Neural cell (in vitro differentiated cells): ENCODE data around the gene TLE3. TPM values are rescaled to one million over a fixed set of nuclear protein-coding genes. Genes with fewer than 3 reads are reported as not detected.
"Not testable (repeated sequence)": the region's sequence is repeated elsewhere in the genome, so short reads cannot be mapped to it uniquely, and the experiment has no call there.

Experiments
- H2AFZ ChIP-seq: fragments of 200-600, 300-800 bp; sonication (generic), shearing (Covaris generic); 2 replicates; pipeline ENCODE4 v1.6.0; 2014; ENCODE audit warnings: low read depth, mild to moderate bottlenecking, antibody characterized with exemption, low read length, moderate library complexity
- H3F3A ChIP-seq: fragments of 200-600 bp; shearing (Covaris generic); 2 replicates; pipeline ENCODE4 v1.6.1; 2016; ENCODE audit warnings: mild to moderate bottlenecking, moderate library complexity, mixed read lengths, antibody characterized with exemption, low read length; ENCODE audit not compliant: insufficient read depth, poor library complexity, severe bottlenecking
- H3K27ac ChIP-seq: fragments of 200-600, 300-800 bp; sonication (generic), shearing (Covaris generic); 2 replicates; pipeline ENCODE4 v1.5.1; 2014; ENCODE audit warnings: mild to moderate bottlenecking, low read length, moderate library complexity
- H3K27me3 ChIP-seq: fragments of 300-800, 200-600 bp; sonication (generic), shearing (Covaris generic); 2 replicates; pipeline ENCODE4 v1.6.0; 2014; ENCODE audit warnings: mild to moderate bottlenecking, low read depth, low read length, moderate library complexity; ENCODE audit not compliant: insufficient read depth
- H3K36me3 ChIP-seq: fragments of 300-800, 200-600 bp; sonication (generic), shearing (Covaris generic); 2 replicates; pipeline ENCODE4 v1.5.1; 2014; ENCODE audit warnings: mild to moderate bottlenecking, antibody characterized with exemption, low read length, moderate library complexity; ENCODE audit not compliant: insufficient read depth
- H3K4me2 ChIP-seq: fragments of 300-800, 200-600 bp; sonication (generic), shearing (Covaris generic); 2 replicates; pipeline ENCODE4 v1.6.0; 2014; ENCODE audit warnings: mild to moderate bottlenecking, low read length
- H3K4me3 ChIP-seq: fragments of 300-800, 200-600 bp; sonication (generic), shearing (Covaris generic); 2 replicates; pipeline ENCODE4 v1.5.1; 2014; ENCODE audit warnings: mild to moderate bottlenecking, low read length, moderate library complexity
- H3K79me2 ChIP-seq: fragments of 200-600 bp; shearing (Covaris generic); replicated peaks from 2 replicates; pipeline ENCODE4 v1.6.0; 2014; ENCODE audit warnings: mild to moderate bottlenecking, low read length, moderate library complexity; ENCODE audit not compliant: insufficient read depth
- H3K9ac ChIP-seq: fragments of 300-800, 200-600 bp; sonication (generic), shearing (Covaris generic); 2 replicates; pipeline ENCODE4 v1.6.1; 2016; ENCODE audit warnings: mild to moderate bottlenecking, low read length, mixed read lengths
- H3K9me2 ChIP-seq: fragments of 200-600 bp; shearing (Covaris generic); 2 replicates; pipeline ENCODE4 v1.6.1; 2016; ENCODE audit warnings: mild to moderate bottlenecking, low read length, mixed read lengths; ENCODE audit not compliant: insufficient read depth
- H3K9me3 ChIP-seq: fragments of 200-600, 300-800 bp; sonication (generic), shearing (Covaris generic); 2 replicates; pipeline ENCODE4 v1.6.1; 2016; ENCODE audit warnings: mild to moderate bottlenecking, mixed run types, low read length, moderate library complexity, mixed read lengths
- H4K20me1 ChIP-seq: fragments of 200-600 bp; shearing (Covaris generic); 2 replicates; pipeline ENCODE4 v1.6.1; 2016; ENCODE audit warnings: mild to moderate bottlenecking, mixed run types; ENCODE audit not compliant: insufficient read depth
- CTCF ChIP-seq: fragments of 450-650 bp; IDR thresholded peaks from 2 replicates; pipeline ENCODE4 v1.5.1; 2014; ENCODE audit warnings: antibody characterized with exemption, mild to moderate bottlenecking, moderate library complexity; ENCODE audit not compliant: poor library complexity, severe bottlenecking
- EP300 ChIP-seq: fragments of 450-650 bp; conservative IDR thresholded peaks from 2 replicates; pipeline ENCODE4 v1.6.1; 2014; ENCODE audit warnings: antibody characterized with exemption, mild to moderate bottlenecking, moderate library complexity; ENCODE audit not compliant: poor library complexity, severe bottlenecking
- EZH2 ChIP-seq: fragments of 200-600, 300-800 bp; shearing (Covaris generic), sonication (generic); IDR thresholded peaks from 2 replicates; pipeline ENCODE4 v1.6.1; 2014; ENCODE audit warnings: antibody characterized with exemption, low read length, borderline replicate concordance, mild to moderate bottlenecking; ENCODE audit not compliant: insufficient read depth, poor library complexity, severe bottlenecking
- MXI1 ChIP-seq: fragments of 450-650 bp; conservative IDR thresholded peaks from 2 replicates; pipeline ENCODE4 v1.6.1; 2014; ENCODE audit warnings: antibody characterized with exemption, mild to moderate bottlenecking; ENCODE audit not compliant: poor library complexity, severe bottlenecking
- POLR2AphosphoS5 ChIP-seq: IDR thresholded peaks from 2 replicates; pipeline ENCODE4 v1.6.1; 2012
- RAD21 ChIP-seq: fragments of 450-650 bp; conservative IDR thresholded peaks from 2 replicates; pipeline ENCODE4 v1.6.1; 2014; ENCODE audit warnings: antibody characterized with exemption, mild to moderate bottlenecking, moderate library complexity
- REST ChIP-seq: IDR thresholded peaks from 2 replicates; pipeline ENCODE4 v1.6.1; 2012; ENCODE audit warnings: borderline replicate concordance
- SMC3 ChIP-seq: fragments of 450-650 bp; conservative IDR thresholded peaks from 2 replicates; pipeline ENCODE4 v1.6.1; 2014; ENCODE audit warnings: antibody characterized with exemption, mild to moderate bottlenecking, moderate library complexity; ENCODE audit not compliant: poor library complexity
- TAF1 ChIP-seq: IDR thresholded peaks from 2 replicates; pipeline ENCODE4 v1.6.1; 2012; ENCODE audit warnings: low read depth
- polyA plus RNA-seq: library from polyadenylated mRNA; depleted of rRNA; stranded (reverse); fragments of >200 nt; gene quantifications from 2 replicates; pipeline ENCODE4 v1.2.3, GENCODE V29; 2014

TLE3 gene
- polyA plus RNA-seq, 1 donor from 2014 or later = 27.6 TPM

DNA sequence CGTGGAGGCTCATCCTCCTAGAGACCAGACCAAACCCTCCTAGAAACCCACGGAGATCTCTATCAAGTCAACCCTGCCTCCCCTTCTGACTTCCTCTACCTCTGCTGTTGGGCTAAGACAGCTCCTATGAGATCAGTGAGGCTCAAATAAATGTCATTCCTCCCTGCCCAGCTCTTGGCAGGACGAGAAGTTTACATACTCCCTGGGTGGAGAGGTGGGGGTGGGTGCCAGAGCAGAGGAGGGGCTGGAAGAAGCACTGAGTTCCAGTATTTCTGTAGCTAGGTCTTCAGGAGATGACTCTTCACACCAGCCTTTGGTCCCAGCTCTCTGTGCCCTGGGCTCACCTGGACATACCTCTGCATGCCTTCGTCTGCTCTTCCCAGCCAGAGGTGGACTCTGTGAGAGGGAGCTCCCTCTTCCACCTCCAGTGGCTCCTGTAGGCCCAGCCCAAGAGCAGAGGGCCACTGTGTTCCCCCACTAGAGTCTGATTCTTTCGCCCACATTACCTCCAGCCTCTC is 42.4 kb upstream of the TLE3 start:
- Histone ChIP-seq H3F3A (no peaks in the 10 kb centered on the region), H3K4me3 (no peak overlapping the region), H3K27me3 (no peaks in the 10 kb centered on the region), H3K9me2 (no peaks in the 10 kb centered on the region), H3K79me2 (no peaks in the 10 kb centered on the region), H2AFZ (no peak overlapping the region), H4K20me1 (no peaks in the 10 kb centered on the region), H3K9ac (no peak overlapping the region), H3K9me3 (no peaks in the 10 kb centered on the region), H3K27ac (no peak overlapping the region), H3K36me3 (no peaks in the 10 kb centered on the region), H3K4me2 (no peak overlapping the region)
- TF ChIP-seq EZH2 = no peak
- TF ChIP-seq RAD21 = no peak
- no peak for TF ChIP-seq REST
- no peak for TF ChIP-seq TAF1
- no peak for TF ChIP-seq MXI1
- no peak for TF ChIP-seq SMC3
- no peak for TF ChIP-seq EP300
- no peak for TF ChIP-seq POLR2AphosphoS5
- TF ChIP-seq CTCF = no peak

GRCh38 chr15:70137967-70138366 is 40.2 kb upstream of the TLE3 start:
- Histone ChIP-seq H3K27me3 (no peaks in the 10 kb centered on the region), H4K20me1 (no peaks in the 10 kb centered on the region), H3K79me2 (no peaks in the 10 kb centered on the region), H3K4me3 (no peak overlapping the region), H3K36me3 (no peaks in the 10 kb centered on the region), H2AFZ (no peak overlapping the region), H3K27ac (no peak overlapping the region), H3K4me2 (no peak overlapping the region), H3K9ac (no peak overlapping the region), H3K9me2 (no peaks in the 10 kb centered on the region), H3F3A (no peaks in the 10 kb centered on the region), H3K9me3 (no peaks in the 10 kb centered on the region)
- TF ChIP-seq EZH2 (no peak), POLR2AphosphoS5 (no peak), TAF1 (no peak), RAD21 (no peak), EP300 (no peak), CTCF (no peak), REST (no peak), MXI1 (no peak), SMC3 (no peak)

DNA sequence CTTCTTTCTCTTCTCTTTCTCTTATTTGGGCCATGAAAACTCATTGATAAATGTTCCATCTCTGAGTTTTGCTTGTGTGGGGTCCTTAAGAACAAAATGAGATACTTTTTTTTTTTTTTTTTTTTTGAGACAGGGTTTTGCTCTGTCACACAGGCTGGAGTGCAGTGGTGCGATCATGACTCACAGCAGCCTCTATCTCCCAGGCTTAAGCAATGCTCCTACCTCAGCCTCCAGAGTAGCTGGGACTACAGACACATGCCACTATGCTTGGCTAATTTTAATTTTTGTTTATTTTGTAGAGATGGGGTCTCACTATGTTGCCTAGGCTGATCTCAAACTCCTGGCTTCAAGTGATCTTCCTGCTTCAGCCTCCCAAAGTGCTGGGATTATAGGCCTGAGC is 39.3 kb upstream of the TLE3 start:
- not testable (repeated sequence) for H3K79me2 ChIP-seq, H3K9me2 ChIP-seq, H3K4me2 ChIP-seq, H3K27me3 ChIP-seq, H3K9ac ChIP-seq, H2AFZ ChIP-seq, H3K27ac ChIP-seq, H3F3A ChIP-seq, H3K36me3 ChIP-seq, H4K20me1 ChIP-seq, H3K9me3 ChIP-seq, H3K4me3 ChIP-seq
